A549 (cell line): ENCODE results near the gene SPATS2. TPM values are rescaled to one million over a fixed set of nuclear protein-coding genes. Genes with fewer than 3 reads are reported as not detected.

Source experiments
- ATAC-seq, 2 experiments: fragments of 200-7000 bp in 1 of 2; fragments of >200 bp in 1 of 2; cut with Nextera tagmentation in 1 of 2; cut with Tn5 transposase in 1 of 2; 3 replicates each; pipeline versions ENCODE4 v1.8.0 to v1.9.1; 2018 to 2020; ENCODE audit warnings: mild to moderate bottlenecking in 1 of 2, moderate library complexity in 1 of 2
- CTCF ChIA-PET: fragments of 300-600 bp; sonication (Branson Sonifier 250); formaldehyde crosslinking; extraction: SDS; loops from one replicate; lab custom pipeline; 2021; ENCODE audit warnings: antibody characterized with exemption, inconsistent platforms; lab: Yijun Ruan, JAX
- POLR2A ChIA-PET: fragments of 350-600 bp; formaldehyde crosslinking; extraction: SDS; loops from one replicate; lab custom pipeline; 2021; ENCODE audit warnings: antibody characterized with exemption, inconsistent platforms; lab: Yijun Ruan, JAX
- DNase-seq, 2 experiments: peaks; one replicate each; pipeline versions ENCODE4 v3.0.0 to v3.0.0-alpha.2; 2011 to 2016; ENCODE audit warnings: low read depth in 1 of 2, low spot score in 1 of 2
- FAIRE-seq: peaks from 2 replicates; lab custom pipeline; 2011; peaks lifted over from hg19 to GRCh38; lab: Jason Lieb, UNC
- H3K27ac ChIP-seq, 2 experiments: fragments of >200 bp; sonication (Bioruptor Twin); formaldehyde crosslinking; 3 replicates each; pipeline ENCODE4 v1.5.1; 2016 to 2017
- H3K4me1 ChIP-seq: fragments of >200 bp; sonication (Bioruptor Twin); formaldehyde crosslinking; 3 replicates; pipeline ENCODE4 v1.6.1; 2016
- H3K4me2 ChIP-seq: fragments of >200 bp; sonication (Bioruptor Twin); formaldehyde crosslinking; 3 replicates; pipeline ENCODE4 v1.6.1; 2016
- H3K4me3 ChIP-seq: fragments of >200 bp; sonication (Bioruptor Twin); formaldehyde crosslinking; 3 replicates; pipeline ENCODE4 v1.5.1; 2016
- H3K9me3 ChIP-seq: fragments of >200 bp; sonication (Bioruptor Twin); formaldehyde crosslinking; 3 replicates; pipeline ENCODE4 v1.6.1; 2016
- HOXB5 ChIP-seq: fragments of 250-450 bp; sonication (Bioruptor Pico); IDR thresholded peaks from 2 replicates; pipeline ENCODE4 v1.5.0; 2020; ENCODE audit warnings: mild to moderate bottlenecking, moderate library complexity
- MAFK ChIP-seq: fragments of 450-650 bp; IDR thresholded peaks from 2 replicates; pipeline ENCODE4 v1.6.1; 2014; ENCODE audit not compliant: partially characterized antibody
- PBX3 ChIP-seq: IDR thresholded peaks from 2 replicates; pipeline ENCODE4 v1.6.1; 2012
- RAD21 ChIP-seq, 2 experiments: fragments of >200 bp in 1 of 2; sonication (Bioruptor Twin) in 1 of 2; formaldehyde crosslinking in 1 of 2; IDR thresholded peaks in 1 of 2; conservative IDR thresholded peaks in 1 of 2; 2 replicates in 1 of 2; 3 replicates in 1 of 2; pipeline ENCODE4 v1.6.1; 2012 to 2018; ENCODE audit warnings: inconsistent platforms in 1 of 2
- RFX5 ChIP-seq: fragments of 450-650 bp; IDR thresholded peaks from 2 replicates; pipeline ENCODE4 v1.7.1; 2014; ENCODE audit warnings: antibody characterized with exemption, mild to moderate bottlenecking, moderate library complexity
- SMC3 ChIP-seq: fragments of >200 bp; sonication (Bioruptor Twin); formaldehyde crosslinking; IDR thresholded peaks from 3 replicates; pipeline ENCODE4 v1.6.1; 2018; ENCODE audit warnings: inconsistent platforms
- WGBS: methylation state at CpG from one replicate; pipeline ENCODE4 v1.1.6; 2017; ENCODE audit errors: missing lambda C conversion rate; 5-methylcytosine and 5-hydroxymethylcytosine counted together
- polyA plus RNA-seq, 4 experiments: library from polyadenylated mRNA; depleted of rRNA in 3 of 4; stranded (reverse); fragments of >200 nt; fragmentation: RNase III in 1 of 4; extraction: RNeasy Plus Mini Kit Qiagen cat#74134 plus additional on column Dnase treatment in 1 of 4; gene quantifications; 2 replicates in 3 of 4; 3 replicates in 1 of 4; pipeline ENCODE4 v1.2.3, GENCODE V29; 2011 to 2017
- TF ChIP-seq, protein P1 (sequence below): IDR thresholded peaks from 2 replicates; pipeline ENCODE4 v1.6.1; 2012
- TF ChIP-seq, protein P2 (sequence below): fragments of >200 bp; sonication (Bioruptor Twin); formaldehyde crosslinking; IDR thresholded peaks from 3 replicates; pipeline ENCODE4 v1.5.1; 2016
- TF ChIP-seq, protein P3 (sequence below): fragments of >200 bp; sonication (Bioruptor Twin); formaldehyde crosslinking; IDR thresholded peaks from 3 replicates; pipeline ENCODE4 v1.6.1; 2016

The SPATS2 gene
- polyA plus RNA-seq, 2 of the 4 experiments (the other 2 are of a cell fraction) = 37.7 to 154 TPM

DNA sequence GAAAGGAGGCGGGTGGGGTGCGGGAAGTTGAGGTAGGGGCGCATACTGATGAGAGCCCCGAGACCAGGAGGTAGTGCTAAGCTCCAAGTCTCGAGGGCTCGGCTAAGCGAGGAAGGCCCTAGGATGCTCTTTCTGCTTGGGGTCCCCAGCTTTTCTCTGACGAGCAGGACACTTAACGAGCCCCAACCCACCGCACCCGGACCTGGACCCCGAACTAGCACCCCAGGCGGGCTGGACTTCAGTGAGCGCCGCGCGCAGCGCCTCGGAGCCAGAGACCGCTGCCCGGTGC is 25.5 kb upstream of the SPATS2 start (continued):
- no peak for TF ChIP-seq HOXB5 (CRISPR knock-in tag)
- TF ChIP-seq RFX5 = no peak
- TF ChIP-seq, all 56 proteins: peak for 0

GRCh38 chr12:49342066-49342913 is 25.0 kb upstream of the SPATS2 start:
- POLR2A ChIA-PET = interaction anchor here (0.7 to 2.8 kb wide), 5 partner anchors 10 to 76 kb away, joined by 3 to 17 read pairs (median 4); partner anchors contain the start of genes SPATS2 and TROAP
- peak overlapping the region; percentile 48 for H3K4me3 ChIP-seq
- FAIRE-seq = no peak
- peak overlapping the region; percentile 99 for H3K4me2 ChIP-seq
- H3K4me1 ChIP-seq = peaks cover 41% of the 10 kb centered on the region
- CTCF ChIA-PET = interaction anchor here (0.5 to 4.0 kb wide), 70 partner anchors 9 to 589 kb away, joined by 3 to 164 read pairs (median 5); partner anchors contain the start of genes KCNH3, PRPH, SPATS2 and TROAP
- DNase-seq = peak; percentile 88 to 95
- H3K27ac ChIP-seq = peak overlapping the region; percentile 72 to 86
- TF ChIP-seq PBX3 (no peak), MAFK (peak; percentile 17), RAD21 (conservative IDR thresholded peaks at IDR 0.05 in 1 of 2, IDR thresholded peaks at IDR 0.05 in 1 of 2) (peak; percentile 54 to 66), SMC3 (peak; percentile 80)
- TF ChIP-seq, protein P1, sequence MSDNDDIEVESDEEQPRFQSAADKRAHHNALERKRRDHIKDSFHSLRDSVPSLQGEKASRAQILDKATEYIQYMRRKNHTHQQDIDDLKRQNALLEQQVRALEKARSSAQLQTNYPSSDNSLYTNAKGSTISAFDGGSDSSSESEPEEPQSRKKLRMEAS = peak; percentile 1; the same call in 1 of the 2 replicates
- TF ChIP-seq, protein P2, sequence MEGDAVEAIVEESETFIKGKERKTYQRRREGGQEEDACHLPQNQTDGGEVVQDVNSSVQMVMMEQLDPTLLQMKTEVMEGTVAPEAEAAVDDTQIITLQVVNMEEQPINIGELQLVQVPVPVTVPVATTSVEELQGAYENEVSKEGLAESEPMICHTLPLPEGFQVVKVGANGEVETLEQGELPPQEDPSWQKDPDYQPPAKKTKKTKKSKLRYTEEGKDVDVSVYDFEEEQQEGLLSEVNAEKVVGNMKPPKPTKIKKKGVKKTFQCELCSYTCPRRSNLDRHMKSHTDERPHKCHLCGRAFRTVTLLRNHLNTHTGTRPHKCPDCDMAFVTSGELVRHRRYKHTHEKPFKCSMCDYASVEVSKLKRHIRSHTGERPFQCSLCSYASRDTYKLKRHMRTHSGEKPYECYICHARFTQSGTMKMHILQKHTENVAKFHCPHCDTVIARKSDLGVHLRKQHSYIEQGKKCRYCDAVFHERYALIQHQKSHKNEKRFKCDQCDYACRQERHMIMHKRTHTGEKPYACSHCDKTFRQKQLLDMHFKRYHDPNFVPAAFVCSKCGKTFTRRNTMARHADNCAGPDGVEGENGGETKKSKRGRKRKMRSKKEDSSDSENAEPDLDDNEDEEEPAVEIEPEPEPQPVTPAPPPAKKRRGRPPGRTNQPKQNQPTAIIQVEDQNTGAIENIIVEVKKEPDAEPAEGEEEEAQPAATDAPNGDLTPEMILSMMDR = peak; percentile 98
- 27% methylated on average over 58 of the region's 58 CpGs for WGBS
- peak; percentile 60 to 83 for ATAC-seq
- H3K9me3 ChIP-seq = no peaks in the 10 kb centered on the region

GRCh38 chr12:49342914-49343731 is 24.1 kb upstream of the SPATS2 start:
- 24% methylated on average over 32 of the region's 33 CpGs for WGBS
- no peak for FAIRE-seq

More at GRCh38 chr12:49342914-49343731, 24.1 kb upstream of the SPATS2 start:
- Histone ChIP-seq H3K9me3 (no peaks in the 10 kb centered on the region), H3K4me1 (peaks cover 42% of the 10 kb centered on the region), H3K4me2 (peak overlapping the region; percentile 99)
- POLR2A ChIA-PET = interaction anchor here (0.7 to 2.8 kb wide), 4 partner anchors 11 to 24 kb away, joined by 3 to 17 read pairs (median 5); partner anchors contain the start of genes SPATS2 and TROAP
- DNase-seq = peak in 1 of 2 experiments; percentile 35
- no peak for TF ChIP-seq RAD21 (conservative IDR thresholded peaks at IDR 0.05 in 1 of 2, IDR thresholded peaks at IDR 0.05 in 1 of 2)
- TF ChIP-seq HOXB5 (CRISPR knock-in tag) = 0 out of 2 replicates have a peak, but pooled peaks have one; percentile 6
- TF ChIP-seq, protein P3, sequence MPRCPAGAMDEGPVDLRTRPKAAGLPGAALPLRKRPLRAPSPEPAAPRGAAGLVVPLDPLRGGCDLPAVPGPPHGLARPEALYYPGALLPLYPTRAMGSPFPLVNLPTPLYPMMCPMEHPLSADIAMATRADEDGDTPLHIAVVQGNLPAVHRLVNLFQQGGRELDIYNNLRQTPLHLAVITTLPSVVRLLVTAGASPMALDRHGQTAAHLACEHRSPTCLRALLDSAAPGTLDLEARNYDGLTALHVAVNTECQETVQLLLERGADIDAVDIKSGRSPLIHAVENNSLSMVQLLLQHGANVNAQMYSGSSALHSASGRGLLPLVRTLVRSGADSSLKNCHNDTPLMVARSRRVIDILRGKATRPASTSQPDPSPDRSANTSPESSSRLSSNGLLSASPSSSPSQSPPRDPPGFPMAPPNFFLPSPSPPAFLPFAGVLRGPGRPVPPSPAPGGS = no peak
- TF ChIP-seq, all 56 proteins: peak for 1
- Histone ChIP-seq H3K4me3 (peak overlapping the region; percentile 48), H3K27ac (peak overlapping the region; percentile 39 to 72; a peak in 5 of 6 replicates)
- CTCF ChIA-PET = interaction anchor here (0.7 to 4.0 kb wide), 56 partner anchors 9 to 588 kb away, joined by 3 to 164 read pairs (median 6); partner anchors contain the start of genes KCNH3, PRPH, SPATS2 and TROAP
- ATAC-seq = peak in 1 of 2 experiments; percentile 9; a peak in 3 of 6 replicates
